ENCODE results near the gene PHC3. TPM values are rescaled to one million over a fixed set of nuclear protein-coding genes. Genes with fewer than 3 reads are reported as not detected.

PHC3 gene
- total RNA-seq, 1 donor from 2014 or later = 84.4 TPM

DNA sequence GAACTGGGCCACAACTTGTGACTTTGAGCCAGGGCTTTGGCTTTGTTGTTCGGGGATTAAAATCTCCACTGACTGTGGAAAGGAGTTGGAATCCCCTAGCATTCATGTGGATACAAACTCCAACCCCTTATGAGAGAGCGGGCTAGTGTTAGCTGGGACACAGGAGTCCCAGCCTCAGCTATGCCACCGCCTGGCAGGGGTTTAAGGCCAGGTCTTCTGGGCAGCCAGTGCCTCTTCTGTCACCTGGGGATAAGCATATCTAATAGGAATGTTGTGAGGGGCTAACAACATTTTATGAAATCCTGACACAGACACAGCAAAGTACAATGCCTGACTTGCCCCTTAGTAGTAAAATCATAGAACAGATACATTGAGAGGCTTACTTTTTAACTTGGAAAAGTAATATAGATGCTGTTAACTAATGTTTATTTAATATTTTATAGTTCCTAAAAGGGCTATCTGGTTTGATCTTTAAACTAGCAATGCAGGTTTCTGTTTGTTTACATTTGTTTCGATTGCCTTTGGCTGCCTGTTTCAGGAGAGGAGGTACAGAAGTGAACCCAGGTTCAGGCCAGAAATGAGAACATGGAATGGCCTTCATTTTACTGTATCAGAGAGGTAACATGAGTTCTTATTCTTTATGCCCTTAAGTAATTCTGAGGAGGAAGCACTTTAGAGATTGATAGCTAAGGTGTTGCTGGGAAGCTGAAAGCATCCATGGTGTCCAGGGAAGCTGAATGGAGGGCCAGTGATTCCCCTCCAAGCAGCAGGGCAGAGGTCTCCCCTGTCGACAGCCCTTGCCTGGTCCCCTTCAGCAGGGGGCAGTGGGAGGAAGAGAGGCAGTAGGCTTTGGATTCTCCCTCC lies 135.0 kb downstream of the PHC3 start:
- no peak for ATAC-seq
- Histone ChIP-seq H3K4me1 (peaks cover 8% of the 10 kb centered on the region), H3K36me3 (no peaks in the 10 kb centered on the region), H3K27me3 (no peaks in the 10 kb centered on the region), H3K4me3 (no peak overlapping the region), H3K27ac (no peak overlapping the region), H3K9me3 (no peaks in the 10 kb centered on the region)
- DNase-seq = no peak
- intact Hi-C loops (cut with DNase I) = no loop called here
- TF ChIP-seq, protein P1, sequence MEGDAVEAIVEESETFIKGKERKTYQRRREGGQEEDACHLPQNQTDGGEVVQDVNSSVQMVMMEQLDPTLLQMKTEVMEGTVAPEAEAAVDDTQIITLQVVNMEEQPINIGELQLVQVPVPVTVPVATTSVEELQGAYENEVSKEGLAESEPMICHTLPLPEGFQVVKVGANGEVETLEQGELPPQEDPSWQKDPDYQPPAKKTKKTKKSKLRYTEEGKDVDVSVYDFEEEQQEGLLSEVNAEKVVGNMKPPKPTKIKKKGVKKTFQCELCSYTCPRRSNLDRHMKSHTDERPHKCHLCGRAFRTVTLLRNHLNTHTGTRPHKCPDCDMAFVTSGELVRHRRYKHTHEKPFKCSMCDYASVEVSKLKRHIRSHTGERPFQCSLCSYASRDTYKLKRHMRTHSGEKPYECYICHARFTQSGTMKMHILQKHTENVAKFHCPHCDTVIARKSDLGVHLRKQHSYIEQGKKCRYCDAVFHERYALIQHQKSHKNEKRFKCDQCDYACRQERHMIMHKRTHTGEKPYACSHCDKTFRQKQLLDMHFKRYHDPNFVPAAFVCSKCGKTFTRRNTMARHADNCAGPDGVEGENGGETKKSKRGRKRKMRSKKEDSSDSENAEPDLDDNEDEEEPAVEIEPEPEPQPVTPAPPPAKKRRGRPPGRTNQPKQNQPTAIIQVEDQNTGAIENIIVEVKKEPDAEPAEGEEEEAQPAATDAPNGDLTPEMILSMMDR (IDR thresholded peaks at IDR 0.05) = no peak

DNA sequence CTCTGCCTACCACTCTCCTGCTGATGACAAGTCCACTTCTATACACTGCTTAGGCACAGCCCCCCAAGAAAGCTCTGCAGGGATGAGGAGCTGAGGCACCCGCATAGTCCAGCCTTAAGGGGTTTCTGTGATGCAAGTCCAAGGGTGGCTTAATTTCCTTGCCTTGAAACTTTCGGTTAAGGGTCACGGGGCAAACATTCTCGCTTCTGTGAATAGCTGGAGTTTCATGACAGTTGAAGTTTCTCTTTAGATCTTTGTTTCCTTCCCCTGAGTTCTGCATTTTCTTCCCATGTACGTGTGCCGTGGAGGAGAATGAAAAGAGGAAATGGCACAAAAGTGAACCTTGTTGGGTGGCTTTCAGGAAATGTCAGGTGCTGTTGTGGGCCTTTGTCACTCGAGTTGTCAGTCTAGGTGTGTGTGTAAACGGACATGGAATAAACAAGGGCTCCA lies 136.7 kb downstream of the PHC3 start:
- Histone ChIP-seq H3K27ac (peak overlapping the region; percentile 68), H3K36me3 (no peaks in the 10 kb centered on the region), H3K4me3 (no peak overlapping the region), H3K4me1 (peaks cover 8% of the 10 kb centered on the region), H3K27me3 (no peaks in the 10 kb centered on the region), H3K9me3 (no peaks in the 10 kb centered on the region)
- TF ChIP-seq, protein P1 (IDR thresholded peaks at IDR 0.05) = no peak
- intact Hi-C loops (cut with DNase I) = no loop called here
- DNase-seq (no peak), ATAC-seq (peak; percentile 54)

DNA sequence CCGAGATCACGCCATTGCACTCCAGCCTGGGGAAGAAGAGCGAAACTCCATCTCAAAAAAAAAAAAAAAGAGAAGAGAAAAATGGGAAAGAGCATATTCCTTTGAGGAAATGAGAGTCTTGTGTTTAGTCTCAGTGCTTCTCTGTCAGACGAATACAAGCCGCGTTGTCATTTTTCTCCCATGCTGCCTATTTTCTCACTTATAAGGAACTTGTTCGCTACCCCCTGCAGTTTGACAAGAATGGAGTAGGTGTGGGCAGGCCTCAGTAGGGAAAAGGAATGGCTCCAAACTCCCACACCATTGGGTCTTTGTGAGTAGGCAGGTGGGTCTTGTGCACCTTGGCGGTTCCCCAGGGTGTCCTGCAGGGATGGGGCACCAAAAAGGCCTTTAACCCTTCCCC lies 137.3 kb downstream of the PHC3 start:
- H3K27ac ChIP-seq = peak overlapping the region; percentile 68
- H3K36me3 ChIP-seq = no peaks in the 10 kb centered on the region
- peaks cover 8% of the 10 kb centered on the region for H3K4me1 ChIP-seq
- H3K4me3 ChIP-seq = no peak overlapping the region
- H3K9me3 ChIP-seq = no peaks in the 10 kb centered on the region
- TF ChIP-seq, protein P1 (IDR thresholded peaks at IDR 0.05) = no peak
- intact Hi-C loops (cut with DNase I) = no loop called here
- DNase-seq (no peak), ATAC-seq (peak; percentile 38)
- no peaks in the 10 kb centered on the region for H3K27me3 ChIP-seq

DNA sequence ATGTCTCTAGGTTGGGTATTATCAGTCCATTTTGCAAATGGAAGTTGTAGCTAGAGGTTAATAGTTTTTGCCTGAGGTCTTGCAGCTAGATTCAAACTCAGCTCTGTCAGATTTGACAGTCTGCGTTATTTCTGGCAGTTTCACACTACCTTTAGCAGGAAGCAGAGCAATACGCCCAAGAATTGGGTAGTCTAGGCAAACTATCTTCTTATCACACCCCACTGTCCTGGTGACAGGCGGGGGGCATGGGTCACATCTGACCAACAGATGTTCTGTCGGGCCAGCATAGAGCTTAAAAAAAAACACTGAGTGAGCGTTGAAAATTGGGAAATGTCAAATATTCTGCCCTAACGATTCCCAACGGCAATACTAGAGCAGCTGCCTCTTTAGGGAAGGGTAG lies 138.0 kb downstream of the PHC3 start:
- intact Hi-C loops (cut with DNase I) = no loop called here
- no peak overlapping the region for H3K4me3 ChIP-seq
- no peaks in the 10 kb centered on the region for H3K36me3 ChIP-seq
- ATAC-seq (no peak), DNase-seq (no peak)
- no peaks in the 10 kb centered on the region for H3K27me3 ChIP-seq
- H3K4me1 ChIP-seq = peaks cover 8% of the 10 kb centered on the region
- H3K9me3 ChIP-seq = no peaks in the 10 kb centered on the region
- TF ChIP-seq, protein P1 (IDR thresholded peaks at IDR 0.05) = no peak
- no peak overlapping the region for H3K27ac ChIP-seq

DNA sequence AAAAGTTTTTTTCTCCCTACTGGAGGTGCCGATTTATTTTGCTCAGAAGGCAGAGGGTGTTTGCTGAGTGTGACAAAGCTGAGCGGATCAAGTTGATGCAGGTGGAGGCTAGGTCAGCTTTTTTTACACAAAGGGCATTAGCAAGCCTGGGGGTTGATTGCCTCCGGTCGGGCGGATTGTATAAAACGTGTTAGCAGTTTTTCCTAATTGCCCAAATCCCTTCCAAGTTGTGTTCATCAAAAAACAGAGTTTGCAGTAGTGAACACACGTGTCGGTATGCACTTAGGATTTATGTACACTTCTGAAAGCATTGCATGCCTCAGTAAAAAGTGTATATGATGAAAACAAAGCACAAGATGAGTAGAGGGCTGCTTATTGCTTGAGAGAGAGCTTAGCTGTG lies 141.1 kb downstream of the PHC3 start:
- intact Hi-C loops (cut with DNase I) = no loop called here
- H3K27ac ChIP-seq = no peak overlapping the region
- no peaks in the 10 kb centered on the region for H3K27me3 ChIP-seq
- H3K36me3 ChIP-seq = no peaks in the 10 kb centered on the region
- TF ChIP-seq, protein P1 (IDR thresholded peaks at IDR 0.05) = no peak
- ATAC-seq (no peak), DNase-seq (no peak)
- H3K4me3 ChIP-seq = peak overlapping the region; percentile 74
- peaks cover 5% of the 10 kb centered on the region for H3K4me1 ChIP-seq
- no peaks in the 10 kb centered on the region for H3K9me3 ChIP-seq

Data from upper lobe of right lung (tissue), 1 donor.